B cell (primary cell): ENCODE measurements around the gene THAP2. TPM values are rescaled to one million over a fixed set of nuclear protein-coding genes. Genes with fewer than 3 reads are reported as not detected.

Source experiments
- ATAC-seq: fragments of 200-7000 bp; cut with Tn5 transposase; one replicate; pipeline ENCODE4 v1.10.0; 2021; ENCODE audit warnings: low read depth, mild to moderate bottlenecking, moderate number of reproducible peaks, moderate library complexity
- CTCF ChIA-PET: fragments of 350-600 bp; sonication (Branson Sonifier 250); formaldehyde crosslinking; loops from one replicate; lab custom pipeline; 2021; ENCODE audit warnings: antibody characterized with exemption, inconsistent platforms; lab: Charles Lee
- POLR2A ChIA-PET: fragments of 350-600 bp; sonication (Branson Sonifier 250); formaldehyde crosslinking; loops from one replicate; lab custom pipeline; 2021; ENCODE audit warnings: antibody characterized with exemption; lab: Charles Lee
- DNase-seq: peaks from one replicate; pipeline ENCODE4 v3.0.0; 2013
- H2AFZ ChIP-seq: 2 replicates; pipeline ENCODE4 v1.6.1; 2012; ENCODE audit warnings: mild to moderate bottlenecking, low read depth, low read length; ENCODE audit not compliant: insufficient read depth, poor library complexity, severe bottlenecking
- H3K27ac ChIP-seq, 2 donors: 1 replicate in 1 of 2; 2 replicates in 1 of 2; pipeline ENCODE4 v1.5.1; 2012 to 2013; ENCODE audit warnings: low read length in 2 of 2, mild to moderate bottlenecking in 2 of 2, moderate library complexity in 1 of 2
- H3K27me3 ChIP-seq, 4 experiments: fragments of 200-600 bp in 1 of 4; sonication (generic) in 1 of 4; replicated peaks in 1 of 4; 1 replicate in 2 of 4; 2 replicates in 2 of 4; pipeline versions ENCODE4 v1.6.1 to v1.7.0; 2013 to 2016; ENCODE audit warnings: low read length in 3 of 4, mild to moderate bottlenecking in 2 of 4, mixed read lengths in 1 of 4, moderate library complexity in 1 of 4; ENCODE audit not compliant: insufficient read depth in 4 of 4, control insufficient read depth in 3 of 4; ENCODE audit errors: control extremely low read depth in 1 of 4
- H3K36me3 ChIP-seq, 2 experiments: replicated peaks in 1 of 2; 1 replicate in 1 of 2; 2 replicates in 1 of 2; pipeline versions ENCODE4 v1.6.1 to v1.7.1; 2013; ENCODE audit warnings: low read length in 1 of 2; ENCODE audit not compliant: insufficient read depth in 2 of 2, control insufficient read depth in 1 of 2; ENCODE audit errors: control extremely low read depth in 1 of 2, extremely low read depth in 1 of 2
- H3K4me1 ChIP-seq, 2 donors: fragments of 200-600 bp in 1 of 2; sonication (generic) in 1 of 2; 1 replicate in 1 of 2; 2 replicates in 1 of 2; pipeline versions ENCODE4 v1.5.1 to v1.6.1; 2013 to 2017; ENCODE audit warnings: low read length in 2 of 2; ENCODE audit not compliant: control insufficient read depth in 2 of 2, insufficient read depth in 2 of 2
- H3K4me2 ChIP-seq: replicated peaks from 2 replicates; pipeline ENCODE3; 2012; ENCODE audit warnings: mild to moderate bottlenecking, low read depth, low read length; ENCODE audit not compliant: poor library complexity, severe bottlenecking
- H3K4me3 ChIP-seq, 5 experiments: fragments of 200-600 bp in 1 of 5; sonication (generic) in 1 of 5; 1 replicate in 3 of 5; 2 replicates in 2 of 5; pipeline versions ENCODE4 v1.5.1 to v1.7.0; 2011 to 2016; ENCODE audit warnings: low read length in 4 of 5, mild to moderate bottlenecking in 4 of 5, low read depth in 2 of 5, control low read depth in 1 of 5, moderate library complexity in 1 of 5; ENCODE audit not compliant: insufficient read depth in 1 of 5; ENCODE audit errors: control extremely low read depth in 1 of 5, extremely low read depth in 1 of 5
- H3K79me2 ChIP-seq: fragments of 200-600 bp; sonication (generic); one replicate; pipeline ENCODE4 v1.6.0; 2016; ENCODE audit warnings: low read length; ENCODE audit not compliant: control insufficient read depth, insufficient read depth
- H3K9ac ChIP-seq: fragments of 200-600 bp; sonication (generic); 2 replicates; pipeline ENCODE4 v1.6.1; 2017; ENCODE audit warnings: mild to moderate bottlenecking, low read length, moderate library complexity
- H3K9me3 ChIP-seq, 3 donors: one replicate each; pipeline versions ENCODE4 v1.6.1 to v1.7.1; 2013; ENCODE audit warnings: low read length in 2 of 3; ENCODE audit not compliant: control insufficient read depth in 2 of 3, insufficient read depth in 1 of 3; ENCODE audit errors: control extremely low read depth in 1 of 3
- H4K20me1 ChIP-seq: 2 replicates; pipeline ENCODE4 v1.6.0; 2012; ENCODE audit warnings: mild to moderate bottlenecking, low read length; ENCODE audit not compliant: insufficient read depth, control insufficient read depth, poor library complexity, severe bottlenecking
- H3K27ac Mint-ChIP-seq: one replicate; pipeline ENCODE4 v1.8.0; 2021; ENCODE audit warnings: mixed read lengths
- H3K27me3 Mint-ChIP-seq: one replicate; pipeline ENCODE4 v1.8.0; 2021; ENCODE audit warnings: mixed read lengths
- H3K4me1 Mint-ChIP-seq: one replicate; pipeline ENCODE4 v1.8.0; 2021; ENCODE audit warnings: mixed read lengths
- H3K4me3 Mint-ChIP-seq: one replicate; pipeline ENCODE4 v1.8.0; 2021; ENCODE audit warnings: mixed read lengths
- H3K9me3 Mint-ChIP-seq: one replicate; pipeline ENCODE4 v1.8.0; 2022; ENCODE audit warnings: mixed read lengths; ENCODE audit not compliant: insufficient read depth
- EZH2 ChIP-seq: IDR thresholded peaks from 2 replicates; pipeline ENCODE4 v1.6.1; 2012; ENCODE audit warnings: borderline replicate concordance, low read depth, mild to moderate bottlenecking, moderate library complexity, low read length; ENCODE audit not compliant: insufficient read depth, poor library complexity, severe bottlenecking
- WGBS: methylation state at CpG from one replicate; pipeline ENCODE4 v1.1.5; 2013; ENCODE audit warnings: missing lambda C conversion rate; ENCODE audit not compliant: insufficient coverage; 5-methylcytosine and 5-hydroxymethylcytosine counted together
- intact Hi-C: fragments of 100-400 bp; cut with micrococcal nuclease; formaldehyde crosslinking; loops from one replicate; pipeline ENCODE4 v1.10.0; 2022
- polyA plus RNA-seq: library from polyadenylated mRNA; depleted of rRNA; stranded (reverse); fragments of >200 nt; gene quantifications from 2 replicates; pipeline ENCODE4 v1.2.3, GENCODE V29; 2012
- total RNA-seq, 2 donors: library from RNA; stranded (reverse); fragments of 120-200 nt in 1 of 2; gene quantifications; 1 replicate in 1 of 2; 2 replicates in 1 of 2; pipeline versions ENCODE4 v1.2.3 to v1.2.4, GENCODE V29; 2013 to 2022
- TF ChIP-seq, protein P1 (sequence below): fragments of 200-600 bp; IDR thresholded peaks from one replicate; pipeline ENCODE4 v1.8.0; 2022; ENCODE audit warnings: antibody characterized with exemption, mild to moderate bottlenecking

Gene THAP2
- total and polyA plus RNA-seq, 2 donors (not counting 1 experiment from before 2014, with no cell fraction given) = 11.6 to 13.2 TPM

- intact Hi-C loops = no loop called here
- Histone ChIP-seq H3K79me2 (no peaks in the 10 kb centered on the region), H3K27ac (no peak overlapping the region), H3K9me3 (peaks cover 0 to 8% (median 2%) of the 10 kb centered on the region in 3 donors), H3K27me3 (no peaks in the 10 kb centered on the region), H3K4me3 (no peak overlapping the region), H2AFZ (no peak overlapping the region), H3K4me2 (no peak overlapping the region), H3K9ac (no peak overlapping the region), H4K20me1 (no peaks in the 10 kb centered on the region), H3K36me3 (no peaks in the 10 kb centered on the region), H3K4me1 (no peaks in the 10 kb centered on the region)
- no peaks in the 10 kb centered on the region for H3K27me3 Mint-ChIP-seq
- DNase-seq (no peak), ATAC-seq (no peak)
- ChIA-PET POLR2A (no interaction called here), CTCF (interaction anchor here (0.7 kb wide), 1 partner anchor 986 kb away, joined by 5 read pairs; no protein-coding TSS in a partner anchor)
- no peak overlapping the region for H3K27ac Mint-ChIP-seq
- H3K4me1 Mint-ChIP-seq = no peaks in the 10 kb centered on the region
- 100% methylated on average over 3 of the region's 5 CpGs for WGBS
- TF ChIP-seq, protein P1, sequence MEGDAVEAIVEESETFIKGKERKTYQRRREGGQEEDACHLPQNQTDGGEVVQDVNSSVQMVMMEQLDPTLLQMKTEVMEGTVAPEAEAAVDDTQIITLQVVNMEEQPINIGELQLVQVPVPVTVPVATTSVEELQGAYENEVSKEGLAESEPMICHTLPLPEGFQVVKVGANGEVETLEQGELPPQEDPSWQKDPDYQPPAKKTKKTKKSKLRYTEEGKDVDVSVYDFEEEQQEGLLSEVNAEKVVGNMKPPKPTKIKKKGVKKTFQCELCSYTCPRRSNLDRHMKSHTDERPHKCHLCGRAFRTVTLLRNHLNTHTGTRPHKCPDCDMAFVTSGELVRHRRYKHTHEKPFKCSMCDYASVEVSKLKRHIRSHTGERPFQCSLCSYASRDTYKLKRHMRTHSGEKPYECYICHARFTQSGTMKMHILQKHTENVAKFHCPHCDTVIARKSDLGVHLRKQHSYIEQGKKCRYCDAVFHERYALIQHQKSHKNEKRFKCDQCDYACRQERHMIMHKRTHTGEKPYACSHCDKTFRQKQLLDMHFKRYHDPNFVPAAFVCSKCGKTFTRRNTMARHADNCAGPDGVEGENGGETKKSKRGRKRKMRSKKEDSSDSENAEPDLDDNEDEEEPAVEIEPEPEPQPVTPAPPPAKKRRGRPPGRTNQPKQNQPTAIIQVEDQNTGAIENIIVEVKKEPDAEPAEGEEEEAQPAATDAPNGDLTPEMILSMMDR = no peak
- no peak for TF ChIP-seq EZH2
- no peaks in the 10 kb centered on the region for H3K9me3 Mint-ChIP-seq
- H3K4me3 Mint-ChIP-seq = no peak overlapping the region
Observed at GRCh38 chr12:71719647-71720370, 55.7 kb downstream of the THAP2 start.

DNA sequence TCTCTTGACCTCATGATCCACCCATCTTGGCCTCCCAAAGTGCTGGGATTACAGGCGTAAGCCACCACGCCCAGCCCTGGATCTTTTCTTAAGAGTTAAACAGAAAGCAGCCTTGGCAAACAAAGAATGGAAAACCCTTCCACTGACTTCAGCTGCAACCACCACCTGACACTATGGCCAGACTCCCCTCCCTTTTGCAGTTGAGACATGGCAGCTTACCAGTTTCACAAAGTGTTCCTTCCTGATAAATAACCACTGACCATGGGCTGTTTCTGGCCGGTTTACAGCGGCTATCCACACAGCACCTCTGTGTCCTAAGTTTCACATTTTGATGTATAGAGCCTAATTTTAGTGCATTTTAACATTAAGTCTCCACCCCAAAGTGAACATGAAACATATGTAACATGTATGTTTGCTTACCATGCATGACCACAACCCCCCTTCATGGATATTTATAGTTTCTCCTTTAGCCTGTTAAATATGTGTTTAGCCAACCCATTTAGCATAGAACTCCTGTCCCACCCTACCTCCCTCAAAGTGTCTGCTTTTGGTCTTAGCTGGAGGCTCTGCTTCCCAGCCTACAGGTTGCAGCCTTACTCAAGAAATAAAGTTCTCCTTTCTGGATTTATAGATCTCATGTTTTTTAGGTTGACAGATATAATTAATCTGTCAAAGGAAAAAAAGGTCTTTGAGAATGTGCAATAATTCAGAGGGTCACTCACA is 57.8 kb downstream of the THAP2 start:
- H3K36me3 ChIP-seq = no peaks in the 10 kb centered on the region
- no peaks in the 10 kb centered on the region for H3K27me3 ChIP-seq
- TF ChIP-seq, protein P1 = no peak
- no peak for TF ChIP-seq EZH2
- Mint-ChIP-seq H3K27ac (no peak overlapping the region), H3K4me3 (no peak overlapping the region), H3K4me1 (no peaks in the 10 kb centered on the region), H3K9me3 (no peaks in the 10 kb centered on the region), H3K27me3 (no peaks in the 10 kb centered on the region)
- H4K20me1 ChIP-seq = no peaks in the 10 kb centered on the region
- no peaks in the 10 kb centered on the region for H3K4me1 ChIP-seq
- no peak for DNase-seq
- H3K27ac ChIP-seq = no peak overlapping the region
- H3K9ac ChIP-seq = no peak overlapping the region
- H3K9me3 ChIP-seq = no peaks in the 10 kb centered on the region
- H3K4me2 ChIP-seq = no peak overlapping the region
- ChIA-PET CTCF (interaction anchor here (0.6 kb wide), 1 partner anchor 25 kb away, joined by 3 read pairs; no protein-coding TSS in a partner anchor), POLR2A (interaction anchor here (0.7 kb wide), 1 partner anchor 33 kb away, joined by 6 read pairs; the partner anchor contains the start of gene RAB21)
- no peak overlapping the region for H3K4me3 ChIP-seq
- H2AFZ ChIP-seq = no peak overlapping the region
- 100% methylated on average over 4 of the region's 4 CpGs for WGBS
- ATAC-seq = no peak
- intact Hi-C loops = no loop called here
- no peaks in the 10 kb centered on the region for H3K79me2 ChIP-seq
